NCI-H82 treated with DMSO at 0.1 percent for 48 hours (cell line): Measurements from ENCODE around the gene ZNF605.
"Not testable (repeated sequence)": the region's sequence is repeated elsewhere in the genome, so short reads cannot be mapped to it uniquely, and the experiment has no call there.

Source experiments
- DNase-seq: peaks from one replicate; lab custom pipeline; 2025; ENCODE audit not compliant: unreplicated experiment; lab: John Stamatoyannopoulos, UW

Gene ZNF605

GRCh38 chr12:132908145-132909029 is 47.7 kb downstream of the ZNF605 start:
- DNase-seq, result peak; percentile 93

- DNase-seq, result not testable (repeated sequence)
Measured at GRCh38 chr12:132907789-132908144, 48.3 kb downstream of the ZNF605 start.

DNA sequence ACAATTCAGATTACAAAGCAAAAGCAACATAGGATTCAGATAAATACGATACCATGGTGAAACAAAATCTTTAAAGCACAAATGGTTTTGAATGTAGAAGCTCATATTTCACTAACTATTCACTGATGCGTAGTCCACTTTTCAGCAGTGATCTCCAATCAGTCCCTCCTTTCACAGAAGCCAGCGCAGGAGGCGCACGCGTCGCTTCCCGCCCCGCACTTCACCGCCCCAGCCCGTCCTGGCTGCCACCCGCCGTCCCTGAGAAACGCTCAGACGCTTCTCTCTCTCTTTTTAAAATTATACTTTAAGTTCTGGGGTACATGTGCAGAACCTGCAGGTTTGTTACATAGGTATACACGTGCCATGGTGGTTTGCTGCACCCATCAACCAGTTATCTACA is 48.9 kb downstream of the ZNF605 start:
- DNase-seq, result no peak

GRCh38 chr12:132904718-132905328 is 51.3 kb downstream of the ZNF605 start:
- no peak for DNase-seq

DNA sequence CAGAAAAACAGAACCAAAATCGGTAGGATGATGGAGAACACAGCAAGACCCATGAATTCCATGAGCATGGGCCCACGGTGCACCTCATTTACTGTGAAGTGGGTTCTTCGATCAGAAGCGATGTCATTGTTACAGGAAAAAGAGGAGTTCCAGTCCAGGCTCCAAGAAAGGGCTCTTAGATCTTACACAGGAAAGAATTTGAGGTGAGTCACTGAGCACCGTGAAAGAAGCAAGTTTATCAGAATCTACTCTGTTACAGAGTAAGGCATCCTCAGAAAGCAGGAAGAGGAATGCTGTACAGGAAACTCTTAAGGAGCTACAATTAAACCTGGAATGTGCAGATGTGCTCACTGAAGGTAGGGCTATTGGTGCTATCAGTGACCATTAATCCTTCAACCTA is 57.1 kb downstream of the ZNF605 start:
- DNase-seq, result no peak

DNA sequence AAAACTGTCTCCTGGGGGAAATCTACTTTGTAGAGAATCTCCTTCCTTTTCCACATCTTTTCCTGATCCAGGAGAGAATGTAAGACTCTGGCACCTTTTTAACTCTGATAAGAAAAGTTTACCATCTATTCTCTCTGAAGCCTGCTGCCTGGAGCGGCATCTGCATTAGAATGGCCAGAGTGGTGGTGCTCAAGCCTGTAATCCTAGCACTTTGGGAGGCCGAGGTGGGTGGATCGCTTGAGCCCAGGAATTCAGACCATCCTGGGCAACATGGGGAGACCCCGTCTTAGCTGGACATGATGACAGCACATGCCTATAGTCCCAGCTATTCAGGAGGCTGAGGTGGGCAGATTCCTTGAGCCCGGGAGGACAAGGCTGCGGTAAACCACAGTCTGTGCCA is 67.3 kb downstream of the ZNF605 start:
- no peak for DNase-seq

GRCh38 chr12:132887513-132888351 is 68.4 kb downstream of the ZNF605 start, which contains the start of gene CHFR:
TSS of gene CHFR (minus strand) at chr12:132887605. CDS start at chr12:132887328, 277 bp downstream.
- DNase-seq, result peak; percentile 83

GRCh38 chr12:132886529-132887477 is 69.3 kb downstream of the ZNF605 start:
- DNase-seq, result no peak

DNA sequence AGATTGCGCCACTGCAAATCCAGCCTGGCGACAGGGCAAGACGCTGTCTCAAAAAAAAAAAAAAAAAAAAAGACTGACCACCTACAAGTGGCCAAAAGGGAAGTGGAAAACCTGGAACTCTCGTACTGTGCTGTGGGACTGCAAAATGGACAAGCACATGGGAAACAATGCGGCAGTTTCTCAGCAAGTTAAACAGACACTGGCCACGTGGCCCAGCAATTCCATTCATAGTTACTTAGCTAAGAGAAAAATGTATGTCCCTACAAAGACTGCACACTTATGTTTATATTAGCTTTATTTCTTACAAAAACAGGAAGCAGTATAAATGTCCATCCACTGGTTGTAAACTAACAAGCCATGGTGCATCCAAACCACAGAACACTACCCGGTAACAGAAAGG is 74.3 kb downstream of the ZNF605 start:
- no peak for DNase-seq

DNA sequence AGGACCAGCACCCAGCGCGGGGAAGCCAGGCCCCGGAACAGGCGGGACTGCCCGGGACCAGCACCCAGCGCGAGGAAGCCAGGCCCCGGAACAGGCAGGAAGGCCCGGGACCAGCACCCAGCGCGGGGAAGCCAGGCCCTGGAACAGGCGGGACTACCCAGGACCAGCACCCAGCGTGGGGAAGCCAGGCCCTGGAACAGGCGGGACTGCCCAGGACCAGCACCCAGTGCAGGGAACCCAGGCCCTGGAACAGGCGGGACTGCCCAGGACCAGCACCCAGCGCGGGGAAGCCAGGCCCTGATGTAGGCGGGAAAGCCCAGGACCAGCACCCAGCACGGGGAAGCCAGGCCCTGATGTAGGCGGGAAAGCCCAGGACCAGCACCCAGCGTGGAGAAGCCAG is 81.5 kb downstream of the ZNF605 start:
- DNase-seq, result not testable (repeated sequence)

GRCh38 chr12:132874175-132874574 is 81.9 kb downstream of the ZNF605 start:
- DNase-seq, result no peak

DNA sequence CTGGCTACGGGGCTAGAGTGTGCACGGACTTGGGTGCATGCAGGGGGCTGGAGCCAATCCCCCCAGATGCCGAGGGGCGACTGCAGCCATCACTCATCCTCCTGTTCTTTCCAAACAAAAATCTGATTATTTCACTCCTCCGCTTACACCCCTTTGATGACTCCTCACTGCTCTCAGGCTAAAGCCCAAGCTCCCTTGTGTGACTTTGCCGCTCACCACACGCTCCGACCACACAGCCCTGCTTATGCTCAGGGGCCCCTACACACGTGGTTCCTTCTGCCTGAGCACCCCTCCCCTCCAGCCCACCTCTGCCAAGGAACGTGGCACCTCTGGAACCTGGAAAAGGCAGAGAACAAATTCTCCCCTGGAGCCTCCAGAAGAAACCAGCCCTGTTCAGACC is 82.4 kb downstream of the ZNF605 start:
- DNase-seq, result no peak

- no peak for DNase-seq
Measured at GRCh38 chr12:132872975-132873421, 83.1 kb downstream of the ZNF605 start.

GRCh38 chr12:132872073-132872855 is 83.8 kb downstream of the ZNF605 start:
- no peak for DNase-seq

GRCh38 chr12:132869551-132869950 is 86.6 kb downstream of the ZNF605 start:
- DNase-seq, result no peak
